NCI-H510A treated with DMSO at 0.1 percent for 48 hours (cell line): Measurements from ENCODE around the gene AGXT.

ENCODE experiments used
- DNase-seq: peaks from one replicate; lab custom pipeline; 2025; lab: John Stamatoyannopoulos, UW

The AGXT gene

GRCh38 chr2:240928476-240929363 is 60.1 kb downstream of the AGXT start:
- no peak for DNase-seq

GRCh38 chr2:240929364-240930095 is 60.9 kb downstream of the AGXT start:
- no peak for DNase-seq
